ENCODE measurements around the gene TSPAN9.
A peak's percentile ranks its signal among the peaks of the same experiment; 100 is the strongest.

The TSPAN9 gene

GRCh38 chr12:3278681-3279414 lies 201.7 kb downstream of the TSPAN9 start:
- no peak for DNase-seq

DNA sequence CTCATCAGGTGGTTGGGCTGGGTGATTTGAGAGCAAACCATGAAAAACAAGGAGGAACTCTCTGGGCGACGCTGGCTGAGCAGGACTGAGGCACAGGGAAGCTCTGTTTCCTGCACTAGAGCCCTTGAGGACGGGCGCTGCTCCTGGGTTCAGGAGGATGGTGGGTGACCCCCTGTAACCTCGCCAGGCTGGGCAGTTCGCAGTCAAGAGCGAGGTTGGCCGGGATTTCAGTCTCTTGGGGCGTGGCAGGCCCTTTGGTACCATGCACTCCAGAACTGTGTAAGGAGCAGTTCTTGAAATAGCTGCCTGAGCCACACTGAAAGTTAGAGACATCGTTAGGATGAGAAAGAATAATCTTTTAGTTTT lies 202.2 kb downstream of the TSPAN9 start:
- DNase-seq = no peak

GRCh38 chr12:3279832-3280231 lies 202.7 kb downstream of the TSPAN9 start:
- DNase-seq = no peak

GRCh38 chr12:3280967-3281366 lies 203.8 kb downstream of the TSPAN9 start:
- DNase-seq = no peak

GRCh38 chr12:3281588-3282383 lies 204.6 kb downstream of the TSPAN9 start:
- DNase-seq = no peak

- DNase-seq = no peak
Observed at GRCh38 chr12:3282384-3282670, 205.1 kb downstream of the TSPAN9 start.

DNA sequence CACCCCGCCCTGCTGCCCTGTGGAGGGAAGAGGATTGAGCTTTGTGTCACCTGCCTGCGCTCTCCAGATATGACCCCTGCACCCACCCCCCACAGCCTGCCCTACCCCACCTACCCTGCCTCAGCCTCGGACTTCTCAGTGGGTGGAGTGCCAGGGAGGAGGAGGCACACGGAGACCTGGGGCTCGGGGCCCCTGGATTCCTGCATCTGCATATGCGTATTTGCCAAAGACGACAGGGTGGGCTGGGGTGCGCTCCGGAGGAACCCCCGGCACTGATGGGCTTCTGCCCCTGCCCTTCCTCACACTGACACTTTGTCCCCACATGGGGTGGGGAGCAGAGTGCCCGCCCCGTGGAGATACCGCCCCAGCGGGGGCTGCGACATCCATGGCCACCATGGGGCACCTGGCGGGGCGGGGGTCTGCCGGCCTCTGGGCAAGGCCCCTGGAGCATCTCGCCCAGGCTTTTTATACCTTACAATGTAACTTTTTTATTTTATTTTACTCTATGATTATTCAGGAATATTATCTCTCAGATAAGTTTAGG lies 206.0 kb downstream of the TSPAN9 start:
- no peak for DNase-seq

GRCh38 chr12:3284405-3284804 lies 207.2 kb downstream of the TSPAN9 start:
- DNase-seq = no peak

DNA sequence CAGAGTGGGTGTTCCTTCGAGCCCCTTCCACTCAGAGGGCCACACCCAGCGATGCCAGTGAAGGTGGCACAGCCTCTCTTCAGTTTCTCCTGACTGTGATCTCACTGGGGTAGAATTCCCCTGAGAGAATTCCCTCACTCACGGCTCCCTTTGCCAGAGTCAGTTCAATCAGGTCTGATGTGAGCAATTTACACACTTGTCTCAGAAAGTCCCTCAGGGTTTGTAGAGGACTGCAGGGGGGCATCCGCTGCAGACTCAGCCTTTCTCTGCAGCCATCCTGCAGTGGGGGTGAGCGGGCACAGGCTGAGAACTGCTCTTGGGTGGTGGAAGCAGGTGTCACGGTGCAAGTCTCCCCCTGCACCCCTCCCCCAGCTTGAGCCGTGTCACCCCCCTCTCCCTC lies 208.4 kb downstream of the TSPAN9 start:
- no peak for DNase-seq

- DNase-seq = no peak
Observed at GRCh38 chr12:3288690-3289089, 211.5 kb downstream of the TSPAN9 start.

- DNase-seq = no peak
Observed at GRCh38 chr12:3289702-3290101, 212.5 kb downstream of the TSPAN9 start.

DNA sequence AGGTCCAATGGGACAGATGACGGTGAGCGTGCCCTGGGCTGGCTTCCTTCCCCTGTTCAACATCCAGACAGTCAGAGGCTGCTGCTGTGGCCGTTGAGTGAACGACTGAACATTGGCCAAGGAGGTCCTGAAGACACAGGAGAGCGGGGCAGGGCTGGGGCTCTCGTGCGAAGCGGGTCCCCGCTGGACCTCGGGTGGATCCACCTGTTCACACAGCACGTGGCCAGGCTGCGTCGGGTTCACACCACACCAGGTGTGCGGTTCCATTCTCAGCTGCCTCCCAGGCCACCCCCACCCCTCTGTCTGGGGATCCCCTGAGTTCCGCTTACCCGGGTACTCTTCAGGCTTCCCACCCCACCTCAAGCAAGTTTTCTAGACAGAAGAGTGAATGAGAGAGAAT lies 214.8 kb downstream of the TSPAN9 start:
- DNase-seq = no peak

- no peak for DNase-seq
Observed at GRCh38 chr12:3292677-3293412, 215.7 kb downstream of the TSPAN9 start.

DNA sequence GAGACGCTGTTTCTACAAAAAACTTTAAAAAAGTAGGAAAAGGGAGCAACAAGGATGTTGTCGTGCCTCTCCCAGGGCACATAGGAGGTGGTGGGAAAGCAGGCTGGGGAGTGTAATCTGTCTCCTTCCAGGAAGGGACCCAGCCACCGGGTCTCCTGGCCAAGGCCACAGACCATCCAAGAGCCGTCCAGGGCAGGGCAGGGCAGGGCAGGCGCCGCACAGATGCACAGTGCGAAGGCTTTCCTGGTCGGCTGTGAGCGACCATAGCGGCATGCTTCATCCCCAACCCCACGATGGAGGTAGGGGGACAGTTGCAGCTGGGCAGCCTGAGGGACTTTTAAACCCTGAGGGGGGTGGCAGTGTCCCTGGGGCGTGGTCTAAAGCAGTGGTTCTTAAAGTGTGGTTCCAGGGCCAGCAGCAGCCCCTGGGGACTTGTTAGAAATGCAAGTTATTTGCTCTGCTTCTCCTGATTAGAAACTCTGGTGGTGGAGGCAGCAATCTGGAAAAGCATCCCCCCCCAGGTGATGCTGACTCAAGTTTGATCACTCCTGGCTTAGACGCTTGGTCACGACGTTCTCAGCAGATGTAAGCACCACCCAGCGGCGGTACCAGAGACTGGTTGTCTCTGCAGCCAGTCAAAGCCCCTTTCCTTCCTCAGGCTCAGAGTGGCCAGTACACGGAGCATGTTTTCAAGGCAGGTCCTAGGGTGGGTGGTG lies 216.4 kb downstream of the TSPAN9 start:
- no peak for DNase-seq

DNA sequence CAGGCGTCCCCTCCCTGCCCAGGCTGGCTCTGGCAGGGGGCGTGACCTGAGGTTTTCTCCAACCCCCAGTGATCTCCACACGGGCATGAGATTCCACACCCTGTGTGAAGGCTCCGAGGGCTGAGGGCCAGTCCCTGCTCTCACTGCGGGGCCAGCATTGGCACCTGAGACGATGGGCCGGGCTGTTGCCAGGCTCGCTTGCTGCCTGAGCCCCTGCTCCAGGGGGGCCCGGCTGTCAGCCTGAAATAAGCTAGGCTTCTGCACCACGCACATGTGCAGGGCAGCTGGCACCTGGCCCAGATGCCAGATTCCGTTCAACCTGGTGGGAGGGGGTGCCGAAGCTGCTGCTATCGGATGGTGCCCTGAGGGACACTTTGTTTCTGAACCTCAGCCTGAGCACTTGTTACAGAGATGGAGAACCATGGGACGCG lies 217.3 kb downstream of the TSPAN9 start:
- no peak for DNase-seq

DNA sequence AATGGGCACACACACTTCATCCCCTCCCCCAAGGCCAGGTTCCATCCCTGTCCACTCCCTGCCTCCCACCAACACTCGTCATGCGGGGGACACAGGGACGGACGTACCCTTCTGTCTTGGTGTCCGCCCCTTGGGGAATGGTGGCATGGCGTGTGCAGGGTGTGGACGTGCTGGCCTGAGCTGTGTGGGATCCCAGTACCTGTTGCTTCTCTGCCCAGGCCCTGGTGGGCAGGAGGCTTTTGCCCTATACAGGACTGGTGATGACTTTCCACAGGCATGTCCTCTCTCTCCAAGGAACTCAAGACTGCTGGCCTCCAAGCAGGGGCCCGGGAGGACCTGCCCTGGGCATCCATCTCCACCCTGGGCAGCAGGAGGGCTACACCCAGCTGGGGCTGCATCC lies 218.0 kb downstream of the TSPAN9 start:
- no peak for DNase-seq

DNA sequence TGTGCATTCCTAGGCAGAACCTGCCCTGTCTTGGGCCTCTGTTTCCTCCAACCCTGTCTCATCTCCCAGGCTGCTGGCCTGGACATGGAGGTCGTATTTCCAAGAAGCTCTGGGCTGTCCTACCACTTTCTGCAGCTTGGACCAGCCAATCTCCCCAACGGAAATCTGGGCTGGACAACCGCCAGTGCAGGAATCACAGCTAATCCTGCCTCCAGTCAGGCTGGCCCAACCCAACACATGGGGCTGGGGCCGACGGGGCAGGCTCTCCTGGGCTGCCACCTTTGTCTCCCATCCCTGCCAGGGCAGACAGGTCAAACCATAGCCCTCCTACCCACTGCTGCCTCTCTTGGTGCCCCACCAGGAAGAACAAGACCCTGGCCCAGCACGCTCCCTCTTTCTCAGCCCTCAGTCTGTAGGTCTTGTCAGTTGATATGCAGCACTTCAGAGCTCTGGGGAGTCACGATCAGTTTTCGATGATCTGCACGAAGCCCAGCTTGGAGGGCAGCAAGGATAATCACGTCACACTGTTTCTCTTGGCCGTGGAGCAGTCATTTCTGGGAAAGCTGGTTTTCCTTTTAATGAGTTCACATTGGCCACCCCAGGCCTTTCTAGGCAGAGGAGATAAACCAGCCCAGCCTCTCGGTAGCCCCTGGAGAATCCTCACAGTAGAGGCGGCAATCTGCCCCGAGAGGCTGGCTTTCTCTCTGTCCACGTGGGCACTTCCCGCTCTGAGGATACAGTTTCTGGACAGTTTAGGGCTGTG lies 218.6 kb downstream of the TSPAN9 start:
- no peak for DNase-seq

DNA sequence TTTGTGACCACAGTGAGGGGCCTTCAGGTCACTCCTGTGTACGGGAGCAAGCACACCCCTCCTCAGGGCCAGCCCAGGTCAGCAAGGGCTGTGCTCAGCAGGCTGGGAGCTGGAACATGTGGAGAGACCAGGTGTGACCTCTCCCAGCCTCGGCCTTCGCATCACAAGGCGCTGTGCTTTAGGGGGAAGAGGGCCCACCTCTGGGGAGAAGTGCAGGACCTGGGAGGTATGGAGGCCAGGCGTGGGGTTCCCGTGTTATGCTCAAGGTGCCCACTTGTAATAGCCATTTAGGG lies 219.2 kb downstream of the TSPAN9 start:
- DNase-seq = no peak

- no peak for DNase-seq
Observed at GRCh38 chr12:3298603-3299002, 221.4 kb downstream of the TSPAN9 start.

GRCh38 chr12:3299929-3300832 lies 223.0 kb downstream of the TSPAN9 start:
- peak; percentile 84 to 91 (median 88) for DNase-seq

DNA sequence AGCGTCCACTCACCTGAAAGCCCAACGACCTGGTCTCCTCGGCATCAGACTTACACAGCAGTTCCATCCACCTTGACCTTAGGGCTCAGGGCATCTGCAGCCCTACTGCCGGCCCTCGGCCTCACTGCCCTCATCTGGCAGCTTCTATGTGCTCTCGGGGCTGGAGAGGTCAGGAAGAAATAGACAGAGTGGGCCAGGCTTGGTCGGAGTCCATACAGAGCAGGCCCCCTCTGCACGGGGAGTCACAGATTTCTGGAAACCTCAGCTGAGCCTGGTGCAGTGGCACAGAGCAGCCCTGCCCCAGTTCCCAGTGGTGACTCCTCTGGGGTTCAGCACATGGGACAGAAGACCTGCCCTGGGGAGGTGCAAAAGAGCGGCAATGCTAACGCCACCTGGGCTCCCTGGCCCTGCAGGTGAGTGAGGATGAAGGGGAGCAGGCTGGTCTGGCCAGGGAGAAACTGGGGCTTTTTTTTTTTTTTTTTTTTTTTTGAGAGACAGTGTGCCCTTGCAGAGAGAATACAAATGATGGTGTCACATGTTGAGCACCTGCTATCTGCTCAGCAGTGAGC lies 223.7 kb downstream of the TSPAN9 start:
- DNase-seq = no peak
